GM23338 (cell line): ENCODE measurements around the gene KCNMA1. TPM values are rescaled to one million over a fixed set of nuclear protein-coding genes. Genes with fewer than 3 reads are reported as not detected.

Source experiments
- ATAC-seq: fragments of 200-7000 bp; cut with Tn5 transposase; 3 replicates; pipeline ENCODE4 v1.9.1; 2020
- DNase-seq: peaks from one replicate; pipeline ENCODE4 v3.0.0-alpha.2; 2015; ENCODE audit warnings: low spot score
- H2AFZ ChIP-seq: fragments of 200-600 bp; sonication (generic); 2 replicates; pipeline ENCODE4 v1.8.0; 2016; ENCODE audit warnings: antibody characterized with exemption, mild to moderate bottlenecking, moderate library complexity
- H3F3A ChIP-seq: fragments of 200-600 bp; sonication (generic); replicated peaks from 2 replicates; pipeline ENCODE4 v1.8.0; 2017; ENCODE audit warnings: antibody characterized with exemption, mixed run types, low read depth
- H3K27ac ChIP-seq: fragments of 200-600 bp; sonication (generic); 2 replicates; pipeline ENCODE4 v1.6.1; 2016; ENCODE audit warnings: low read depth
- H3K27me3 ChIP-seq: fragments of 200-600 bp; sonication (generic); 2 replicates; pipeline ENCODE4 v1.8.0; 2016; ENCODE audit warnings: mild to moderate bottlenecking, mixed run types, moderate library complexity; ENCODE audit not compliant: insufficient read depth
- H3K36me3 ChIP-seq: fragments of 200-600 bp; sonication (generic); 2 replicates; pipeline ENCODE4 v1.8.0; 2016; ENCODE audit warnings: mild to moderate bottlenecking; ENCODE audit not compliant: insufficient read depth
- H3K4me1 ChIP-seq: fragments of 200-600 bp; sonication (generic); 2 replicates; pipeline ENCODE4 v1.8.0; 2016; ENCODE audit warnings: mild to moderate bottlenecking, moderate library complexity; ENCODE audit not compliant: insufficient read depth
- H3K4me2 ChIP-seq: fragments of 200-600 bp; sonication (generic); 2 replicates; pipeline ENCODE4 v1.7.1; 2017; ENCODE audit warnings: mixed run types
- H3K4me3 ChIP-seq: fragments of 200-600 bp; sonication (generic); 2 replicates; pipeline ENCODE4 v1.6.1; 2016; ENCODE audit warnings: mixed run types
- H3K79me2 ChIP-seq: fragments of 200-600 bp; sonication (generic); replicated peaks from 2 replicates; pipeline ENCODE4 v1.8.0; 2017; ENCODE audit warnings: mild to moderate bottlenecking; ENCODE audit not compliant: insufficient read depth
- H3K9me2 ChIP-seq: fragments of 200-600 bp; sonication (generic); 2 replicates; pipeline ENCODE4 v1.8.0; 2017; ENCODE audit not compliant: insufficient read depth
- H4K20me1 ChIP-seq: fragments of 200-600 bp; sonication (generic); replicated peaks from 2 replicates; pipeline ENCODE4 v1.8.0; 2017; ENCODE audit warnings: mild to moderate bottlenecking; ENCODE audit not compliant: insufficient read depth
- H3K27ac Mint-ChIP-seq: 2 replicates; pipeline ENCODE4 v1.8.0; 2020; ENCODE audit warnings: inconsistent platforms, mild to moderate bottlenecking, moderate library complexity, mixed read lengths
- H3K27me3 Mint-ChIP-seq: 3 replicates; pipeline ENCODE4 v1.8.0; 2022; ENCODE audit warnings: low read depth, mild to moderate bottlenecking, moderate library complexity, mixed read lengths, inconsistent platforms; ENCODE audit not compliant: insufficient read depth, poor library complexity
- H3K36me3 Mint-ChIP-seq: 3 replicates; pipeline ENCODE4 v1.8.0; 2021; ENCODE audit warnings: low read depth, mild to moderate bottlenecking, inconsistent platforms, moderate library complexity, mixed read lengths
- H3K4me1 Mint-ChIP-seq: 3 replicates; pipeline ENCODE4 v1.8.0; 2020; ENCODE audit warnings: mild to moderate bottlenecking, inconsistent platforms, mixed read lengths
- H3K4me3 Mint-ChIP-seq: 3 replicates; pipeline ENCODE4 v1.8.0; 2021; ENCODE audit warnings: moderate library complexity, mild to moderate bottlenecking, inconsistent platforms, mixed read lengths
- H3K9me3 Mint-ChIP-seq: 3 replicates; pipeline ENCODE4 v1.8.0; 2020; ENCODE audit warnings: moderate library complexity, mild to moderate bottlenecking, inconsistent platforms, mixed read lengths
- CREB1 ChIP-seq: fragments of 250-450 bp; sonication (Bioruptor Pico); IDR thresholded peaks from 2 replicates; pipeline ENCODE4 v1.5.0; 2020; ENCODE audit warnings: low read depth, mild to moderate bottlenecking, moderate library complexity
- ETS1 ChIP-seq: IDR thresholded peaks from 2 replicates; pipeline ENCODE4 v1.6.1; 2016; ENCODE audit warnings: antibody characterized with exemption
- EZH2 ChIP-seq: fragments of 200-600 bp; sonication (generic); IDR thresholded peaks from one replicate; pipeline ENCODE4 v1.8.0; 2017; ENCODE audit warnings: antibody characterized with exemption, mild to moderate bottlenecking, low read depth; ENCODE audit not compliant: unreplicated experiment
- EZH2phosphoT487 ChIP-seq: fragments of 200-600 bp; sonication (generic); IDR thresholded peaks from one replicate; pipeline ENCODE4 v1.8.1; 2018; ENCODE audit warnings: antibody characterized with exemption; ENCODE audit not compliant: unreplicated experiment
- JUNB ChIP-seq: IDR thresholded peaks from one replicate; pipeline ENCODE4 v1.6.1; 2016; ENCODE audit warnings: antibody characterized with exemption; ENCODE audit not compliant: unreplicated experiment
- NANOG ChIP-seq: IDR thresholded peaks from 2 replicates; pipeline ENCODE4 v1.6.1; 2016; ENCODE audit warnings: antibody characterized with exemption, borderline replicate concordance
- POLR2AphosphoS5 ChIP-seq: IDR thresholded peaks from 2 replicates; pipeline ENCODE4 v1.6.1; 2016; ENCODE audit warnings: antibody characterized with exemption, low read depth
- REST ChIP-seq: IDR thresholded peaks from one replicate; pipeline ENCODE4 v1.6.1; 2018; ENCODE audit warnings: antibody characterized with exemption; ENCODE audit not compliant: unreplicated experiment
- STAT1 ChIP-seq: IDR thresholded peaks from one replicate; pipeline ENCODE4 v1.6.1; 2016; ENCODE audit warnings: antibody characterized with exemption; ENCODE audit not compliant: unreplicated experiment
- ZNF331 ChIP-seq: fragments of 250-450 bp; sonication (Bioruptor Pico); IDR thresholded peaks from 2 replicates; pipeline ENCODE4 v1.5.0; 2020; ENCODE audit warnings: low read depth, mild to moderate bottlenecking, moderate library complexity
- ZNF462 ChIP-seq: fragments of 250-450 bp; sonication (Bioruptor Pico); IDR thresholded peaks from 2 replicates; pipeline ENCODE4 v1.5.0; 2020; ENCODE audit warnings: mild to moderate bottlenecking, moderate library complexity
- polyA plus RNA-seq: library from polyadenylated mRNA; unstranded; fragments of >200 nt; fragmentation: Nextera tagmentation; extraction: Ambion mirVana; gene quantifications from 2 replicates; pipeline ENCODE4 v1.2.1, GENCODE V29; 2016
- total RNA-seq: library from RNA; depleted of rRNA; stranded (reverse); fragments of >200 nt; shearing (Covaris generic); gene quantifications from 2 replicates; pipeline ENCODE4 v1.2.3, GENCODE V29; 2014

The KCNMA1 gene
- total and polyA plus RNA-seq, 2 experiments from 2014 or later = 8.2 to 9.0 TPM

- TF ChIP-seq ZNF462 = no peak
- no peak for TF ChIP-seq EZH2
- TF ChIP-seq NANOG = no peak
- no peak for TF ChIP-seq POLR2AphosphoS5
Observed at GRCh38 chr10:77492368-77492994, 145.1 kb downstream of the KCNMA1 start (continued).

GRCh38 chr10:77490534-77491314 lies 146.9 kb downstream of the KCNMA1 start:
- H2AFZ ChIP-seq = no peak overlapping the region
- Mint-ChIP-seq H3K27ac (no peak overlapping the region; the same call in 1 of the 2 replicates), H3K4me3 (no peak overlapping the region), H3K36me3 (no peaks in the 10 kb centered on the region), H3K27me3 (peaks cover 6% of the 10 kb centered on the region), H3K4me1 (no peaks in the 10 kb centered on the region; the same call in 2 of the 3 replicates), H3K9me3 (no peaks in the 10 kb centered on the region)
- H3F3A ChIP-seq = no peaks in the 10 kb centered on the region
- no peaks in the 10 kb centered on the region for H3K79me2 ChIP-seq
- no peaks in the 10 kb centered on the region for H4K20me1 ChIP-seq
- DNase-seq = no peak
- H3K4me2 ChIP-seq = no peak overlapping the region
- H3K9me2 ChIP-seq = 0 out of 2 replicates have a peak, but pooled peaks cover 4% of the 10 kb centered on the region
- no peaks in the 10 kb centered on the region for H3K36me3 ChIP-seq
- H3K27me3 ChIP-seq = no peaks in the 10 kb centered on the region
- no peaks in the 10 kb centered on the region for H3K4me1 ChIP-seq
- H3K4me3 ChIP-seq = no peak overlapping the region
- ATAC-seq = no peak
- no peak overlapping the region for H3K27ac ChIP-seq
- no peak for TF ChIP-seq EZH2phosphoT487
- no peak for TF ChIP-seq ZNF331 (CRISPR knock-in tag)
- no peak for TF ChIP-seq STAT1
- no peak for TF ChIP-seq CREB1
- no peak for TF ChIP-seq REST
- TF ChIP-seq JUNB = no peak
- TF ChIP-seq POLR2AphosphoS5 = no peak
- TF ChIP-seq NANOG = no peak
- TF ChIP-seq ETS1 = no peak
